ENCODE results near the gene UBE2G2.

Gene UBE2G2

DNA sequence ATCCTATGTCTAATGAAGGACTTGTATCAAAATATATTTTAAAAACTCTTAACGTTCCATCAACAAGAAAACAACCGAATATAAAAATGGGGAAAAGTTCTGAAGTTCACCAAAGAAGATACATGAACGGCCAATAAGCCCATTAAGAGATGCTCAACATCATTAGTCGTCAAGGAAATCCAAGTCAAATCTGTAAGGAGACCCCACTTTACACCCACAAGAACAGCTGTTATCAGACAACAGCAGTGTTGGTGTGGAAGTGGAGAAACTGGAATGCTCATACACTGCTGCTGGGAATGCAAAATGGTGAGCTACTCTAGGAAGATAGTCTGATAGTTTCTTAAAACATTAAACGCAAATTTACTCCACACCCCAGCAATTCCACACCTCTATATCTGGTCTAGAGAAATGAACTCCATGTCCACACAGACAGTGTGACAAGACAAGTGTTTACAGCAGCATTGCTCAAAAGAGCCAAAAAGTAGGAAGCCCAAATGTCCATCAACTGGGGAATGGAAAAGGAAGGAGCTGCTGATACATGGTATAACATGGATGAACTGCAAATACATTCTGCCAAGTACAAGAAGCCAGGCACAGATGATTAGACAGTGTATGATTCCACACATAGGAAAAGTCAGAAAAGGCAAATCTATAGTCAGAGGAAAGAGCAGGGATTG, 18.5 kb downstream of the UBE2G2 start:
- Histone ChIP-seq H3K27me3 (ENCODE audit: control insufficient read depth, insufficient read depth, low read length) (no peaks in the 10 kb centered on the region), H3K36me3 (ENCODE audit: control insufficient read depth, insufficient read depth, low read length) (peaks cover 59% of the 10 kb centered on the region), H3K9ac (ENCODE audit: low read depth, low read length) (no peak overlapping the region), H3K4me3 (ENCODE audit: low read depth, low read length) (no peak overlapping the region), H3K4me1 (ENCODE audit: control insufficient read depth, insufficient read depth, low read length) (no peaks in the 10 kb centered on the region), H3K9me3 (ENCODE audit: control insufficient read depth, insufficient read depth, low read length) (no peaks in the 10 kb centered on the region), H3K27ac (ENCODE audit: low read depth, low read length) (no peak overlapping the region)

GRCh38 chr21:44780767-44781459, 20.7 kb downstream of the UBE2G2 start:
- H3K27ac ChIP-seq (ENCODE audit: low read depth, low read length) = no peak overlapping the region
- no peak overlapping the region for H3K4me3 ChIP-seq (ENCODE audit: low read depth, low read length)
- no peak overlapping the region for H3K9ac ChIP-seq (ENCODE audit: low read depth, low read length)
- H3K4me1 ChIP-seq (ENCODE audit: control insufficient read depth, insufficient read depth, low read length) = no peaks in the 10 kb centered on the region
- H3K9me3 ChIP-seq (ENCODE audit: control insufficient read depth, insufficient read depth, low read length) = no peaks in the 10 kb centered on the region
- H3K27me3 ChIP-seq (ENCODE audit: control insufficient read depth, insufficient read depth, low read length) = no peaks in the 10 kb centered on the region
- H3K36me3 ChIP-seq (ENCODE audit: control insufficient read depth, insufficient read depth, low read length) = peaks cover 65% of the 10 kb centered on the region

- no peak overlapping the region for H3K9ac ChIP-seq (ENCODE audit: low read depth, low read length)
- H3K27ac ChIP-seq (ENCODE audit: low read depth, low read length) = no peak overlapping the region
- no peaks in the 10 kb centered on the region for H3K4me1 ChIP-seq (ENCODE audit: control insufficient read depth, insufficient read depth, low read length)
- H3K36me3 ChIP-seq (ENCODE audit: control insufficient read depth, insufficient read depth, low read length) = peaks cover 73% of the 10 kb centered on the region
- no peak overlapping the region for H3K4me3 ChIP-seq (ENCODE audit: low read depth, low read length)
- no peaks in the 10 kb centered on the region for H3K27me3 ChIP-seq (ENCODE audit: control insufficient read depth, insufficient read depth, low read length)
- no peaks in the 10 kb centered on the region for H3K9me3 ChIP-seq (ENCODE audit: control insufficient read depth, insufficient read depth, low read length)
Measured at GRCh38 chr21:44780137-44780502, 21.5 kb downstream of the UBE2G2 start.

DNA sequence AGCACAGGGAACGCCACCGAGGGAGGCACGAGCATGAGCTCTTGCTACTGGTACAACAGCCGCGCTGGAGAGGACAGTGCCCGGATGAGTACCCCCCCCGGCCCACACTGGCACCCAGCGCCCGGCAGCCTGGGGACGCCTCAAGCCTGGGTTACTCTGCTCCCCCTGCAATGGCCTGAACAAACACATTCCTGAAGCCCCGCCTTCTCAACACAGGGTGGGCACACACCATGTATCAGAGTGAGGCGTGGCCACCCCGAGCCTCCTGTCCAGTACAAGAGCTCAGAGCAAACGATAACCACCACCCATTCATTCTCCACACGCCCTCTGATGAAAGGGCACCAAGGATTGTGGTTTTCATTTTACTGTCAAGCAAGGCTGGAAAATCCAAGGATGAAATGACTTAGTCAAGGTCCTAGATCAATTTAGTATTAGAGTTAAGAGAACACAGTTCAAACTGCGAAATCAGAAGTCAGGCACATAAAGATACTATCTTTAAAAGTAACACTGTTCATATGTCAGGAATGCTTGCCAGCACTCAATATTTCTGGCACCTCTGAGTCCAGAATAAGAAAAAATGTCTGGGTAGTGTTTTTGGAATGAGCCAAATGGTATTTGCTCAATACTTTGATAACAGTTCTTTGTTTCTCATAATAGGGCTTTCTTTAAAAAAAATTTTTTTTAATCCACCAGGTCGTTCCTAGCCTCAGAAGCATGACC, 22.0 kb downstream of the UBE2G2 start:
- Histone ChIP-seq H3K4me3 (ENCODE audit: low read depth, low read length) (no peak overlapping the region), H3K4me1 (ENCODE audit: control insufficient read depth, insufficient read depth, low read length) (no peaks in the 10 kb centered on the region), H3K27me3 (ENCODE audit: control insufficient read depth, insufficient read depth, low read length) (no peaks in the 10 kb centered on the region), H3K9ac (ENCODE audit: low read depth, low read length) (no peak overlapping the region), H3K9me3 (ENCODE audit: control insufficient read depth, insufficient read depth, low read length) (no peaks in the 10 kb centered on the region), H3K27ac (ENCODE audit: low read depth, low read length) (no peak overlapping the region), H3K36me3 (ENCODE audit: control insufficient read depth, insufficient read depth, low read length) (peaks cover 75% of the 10 kb centered on the region)

DNA sequence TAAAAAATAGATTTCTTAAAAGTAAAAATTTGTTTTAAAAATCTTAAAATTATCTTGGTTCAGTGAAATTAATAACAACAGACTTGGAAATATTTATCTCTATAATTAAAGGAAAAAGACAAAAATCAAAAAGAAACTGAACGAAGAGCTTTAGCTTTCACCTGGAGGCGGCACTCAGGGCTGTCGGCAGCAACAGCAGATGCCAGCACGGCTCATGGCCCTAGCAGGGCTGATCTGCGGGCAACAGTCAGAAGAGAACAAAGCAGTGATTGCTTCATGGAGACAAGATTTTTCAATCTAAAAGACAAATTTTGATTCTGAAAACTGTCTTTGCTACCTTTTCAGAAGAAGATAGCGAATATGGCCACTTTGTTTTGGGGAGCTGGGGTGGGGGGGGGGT, 22.6 kb downstream of the UBE2G2 start:
- no peak overlapping the region for H3K27ac ChIP-seq (ENCODE audit: low read depth, low read length)
- H3K27me3 ChIP-seq (ENCODE audit: control insufficient read depth, insufficient read depth, low read length) = no peaks in the 10 kb centered on the region
- no peaks in the 10 kb centered on the region for H3K9me3 ChIP-seq (ENCODE audit: control insufficient read depth, insufficient read depth, low read length)
- peaks cover 75% of the 10 kb centered on the region for H3K36me3 ChIP-seq (ENCODE audit: control insufficient read depth, insufficient read depth, low read length)
- H3K9ac ChIP-seq (ENCODE audit: low read depth, low read length) = no peak overlapping the region
- no peaks in the 10 kb centered on the region for H3K4me1 ChIP-seq (ENCODE audit: control insufficient read depth, insufficient read depth, low read length)
- H3K4me3 ChIP-seq (ENCODE audit: low read depth, low read length) = no peak overlapping the region

DNA sequence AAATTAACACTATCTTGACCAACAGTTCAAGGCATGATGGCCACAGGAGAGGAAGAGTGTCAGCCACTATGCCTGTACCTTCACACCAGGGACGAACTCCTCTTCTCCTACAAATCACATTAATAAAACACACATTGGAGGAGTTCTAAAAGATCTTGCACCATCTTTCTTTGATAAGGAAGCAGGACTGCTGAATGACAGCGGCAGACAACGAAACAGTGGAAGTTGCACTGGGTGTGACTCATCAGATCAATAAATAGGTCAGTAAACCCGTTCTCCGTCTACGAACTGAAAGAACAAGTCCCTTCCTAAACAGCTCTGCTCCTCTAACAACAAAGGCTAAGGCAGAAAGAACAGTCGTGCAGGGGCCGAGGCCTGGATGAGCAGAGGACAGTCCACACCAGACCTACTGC, 23.1 kb downstream of the UBE2G2 start:
- Histone ChIP-seq H3K27me3 (ENCODE audit: control insufficient read depth, insufficient read depth, low read length) (no peaks in the 10 kb centered on the region), H3K4me3 (ENCODE audit: low read depth, low read length) (no peak overlapping the region), H3K36me3 (ENCODE audit: control insufficient read depth, insufficient read depth, low read length) (peaks cover 77% of the 10 kb centered on the region), H3K9ac (ENCODE audit: low read depth, low read length) (no peak overlapping the region), H3K9me3 (ENCODE audit: control insufficient read depth, insufficient read depth, low read length) (no peaks in the 10 kb centered on the region), H3K27ac (ENCODE audit: low read depth, low read length) (no peak overlapping the region), H3K4me1 (ENCODE audit: control insufficient read depth, insufficient read depth, low read length) (no peaks in the 10 kb centered on the region)

DNA sequence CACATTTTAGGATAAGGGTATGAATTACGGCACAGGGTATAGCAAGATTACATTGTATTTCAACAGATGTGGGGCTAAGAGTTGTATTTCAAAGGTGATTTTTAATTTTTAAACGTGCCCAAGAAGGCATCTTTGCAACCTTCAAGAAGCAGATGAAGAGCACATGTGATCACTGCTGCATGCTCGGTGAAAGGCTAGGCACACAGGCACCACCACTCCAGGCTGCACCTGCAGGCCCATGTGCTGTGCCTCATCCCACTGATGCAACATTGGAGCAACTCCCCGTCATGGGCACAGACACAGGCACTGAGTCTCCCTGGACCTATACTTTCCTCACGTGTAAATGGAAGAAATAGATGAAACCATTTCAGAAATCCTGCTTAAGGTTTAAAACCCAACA, 23.5 kb downstream of the UBE2G2 start:
- Histone ChIP-seq H3K9me3 (ENCODE audit: control insufficient read depth, insufficient read depth, low read length) (no peaks in the 10 kb centered on the region), H3K9ac (ENCODE audit: low read depth, low read length) (no peak overlapping the region), H3K27me3 (ENCODE audit: control insufficient read depth, insufficient read depth, low read length) (no peaks in the 10 kb centered on the region), H3K36me3 (ENCODE audit: control insufficient read depth, insufficient read depth, low read length) (peaks cover 77% of the 10 kb centered on the region), H3K27ac (ENCODE audit: low read depth, low read length) (no peak overlapping the region), H3K4me1 (ENCODE audit: control insufficient read depth, insufficient read depth, low read length) (no peaks in the 10 kb centered on the region), H3K4me3 (ENCODE audit: low read depth, low read length) (no peak overlapping the region)

DNA sequence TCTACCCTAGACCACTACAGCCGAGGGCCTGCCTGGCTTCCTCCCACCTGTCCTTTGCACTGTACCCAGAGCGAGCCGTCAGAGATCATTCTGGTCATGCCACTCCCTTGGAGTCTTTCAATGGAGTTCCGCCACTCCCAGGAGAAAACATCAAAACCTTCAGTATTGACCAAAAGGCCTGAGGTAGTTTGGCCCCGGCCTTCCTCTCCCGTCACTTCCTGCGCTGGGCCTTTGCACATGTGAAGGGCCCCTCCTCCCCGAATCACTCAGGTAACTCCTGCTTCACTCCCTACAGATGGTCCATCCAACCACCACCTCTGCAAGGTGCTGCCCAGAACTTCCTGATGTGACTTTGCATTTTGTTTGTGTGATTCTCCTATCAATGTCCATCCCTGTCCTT, 26.6 kb downstream of the UBE2G2 start:
- peaks cover 85% of the 10 kb centered on the region for H3K36me3 ChIP-seq (ENCODE audit: control insufficient read depth, insufficient read depth, low read length)
- no peaks in the 10 kb centered on the region for H3K27me3 ChIP-seq (ENCODE audit: control insufficient read depth, insufficient read depth, low read length)
- H3K4me1 ChIP-seq (ENCODE audit: control insufficient read depth, insufficient read depth, low read length) = no peaks in the 10 kb centered on the region

DNA sequence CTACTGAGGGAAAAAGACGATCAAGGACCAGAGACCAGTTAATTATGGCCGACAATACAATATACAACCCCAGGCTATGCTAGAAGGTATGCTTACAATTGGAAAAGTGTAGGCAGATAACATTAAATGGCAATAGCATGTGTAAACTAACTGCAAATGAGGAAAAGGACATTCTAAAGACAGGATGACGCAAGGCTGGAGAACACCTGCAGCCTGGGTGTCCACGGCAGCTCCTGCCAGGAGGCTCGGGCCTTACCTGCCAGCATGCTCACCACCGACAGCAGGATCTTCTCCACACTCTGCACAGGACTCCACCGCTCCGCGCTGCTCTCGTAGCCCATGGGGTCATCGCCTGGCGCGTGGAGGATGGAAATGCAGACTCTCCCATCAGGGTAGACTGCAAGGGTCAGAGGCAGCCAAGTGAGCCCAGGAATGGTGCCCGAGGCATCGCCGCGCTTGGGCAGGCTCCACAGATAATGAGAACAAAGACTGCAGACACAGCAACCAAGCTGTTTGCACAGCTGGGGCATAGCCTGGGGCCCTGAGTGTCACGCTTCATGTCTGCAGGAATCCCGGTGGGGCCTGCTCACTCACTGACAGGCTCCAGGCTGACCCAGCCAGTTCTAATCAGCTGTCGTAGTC, 28.2 kb downstream of the UBE2G2 start:
- H3K27me3 ChIP-seq (ENCODE audit: control insufficient read depth, insufficient read depth, low read length) = no peaks in the 10 kb centered on the region
- H3K9me3 ChIP-seq (ENCODE audit: control insufficient read depth, insufficient read depth, low read length) = no peaks in the 10 kb centered on the region
- no peak overlapping the region for H3K27ac ChIP-seq (ENCODE audit: low read depth, low read length)
- no peak overlapping the region for H3K4me3 ChIP-seq (ENCODE audit: low read depth, low read length)
- H3K4me1 ChIP-seq (ENCODE audit: control insufficient read depth, insufficient read depth, low read length) = peaks cover 6% of the 10 kb centered on the region; the same call in 1 of the 2 replicates
- H3K9ac ChIP-seq (ENCODE audit: low read depth, low read length) = no peak overlapping the region
- H3K36me3 ChIP-seq (ENCODE audit: control insufficient read depth, insufficient read depth, low read length) = peaks cover 87% of the 10 kb centered on the region

More for the DNA sequence above, 26.6 kb downstream of the UBE2G2 start:
- Histone ChIP-seq H3K27ac (ENCODE audit: low read depth, low read length) (no peak overlapping the region), H3K4me3 (ENCODE audit: low read depth, low read length) (no peak overlapping the region), H3K9me3 (ENCODE audit: control insufficient read depth, insufficient read depth, low read length) (no peaks in the 10 kb centered on the region), H3K9ac (ENCODE audit: low read depth, low read length) (no peak overlapping the region)

DNA sequence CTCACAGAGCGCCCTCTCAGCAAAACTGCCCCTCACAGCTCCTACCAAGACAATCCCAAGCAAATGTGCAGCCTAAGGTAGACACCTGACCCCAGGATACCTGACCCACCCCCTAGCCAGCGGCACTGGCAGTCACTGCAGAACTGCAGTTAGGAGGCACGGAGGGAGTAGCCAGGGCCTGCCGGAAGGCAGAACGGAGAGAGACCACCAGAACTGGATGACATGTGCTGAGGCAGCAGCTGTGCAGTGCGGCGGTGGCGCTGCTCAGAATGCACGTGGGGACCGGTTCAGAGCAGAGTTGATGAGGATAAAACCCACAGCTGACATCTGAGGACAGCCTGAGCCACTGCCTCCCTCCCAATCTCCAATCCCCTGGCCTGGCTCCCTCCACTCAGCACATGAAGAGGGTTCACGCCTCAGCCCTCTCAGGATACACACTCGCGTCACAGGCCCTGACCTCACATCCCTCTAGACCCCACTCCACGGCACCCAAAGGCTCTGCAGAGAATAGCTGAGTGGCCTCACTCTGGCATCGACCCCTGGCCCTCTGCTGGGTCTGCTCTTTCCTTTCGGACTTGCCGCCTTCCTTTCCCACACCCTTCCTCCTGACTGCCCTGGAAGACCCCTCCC, 29.6 kb downstream of the UBE2G2 start:
- peaks cover 74% of the 10 kb centered on the region for H3K36me3 ChIP-seq (ENCODE audit: control insufficient read depth, insufficient read depth, low read length)
- H3K27me3 ChIP-seq (ENCODE audit: control insufficient read depth, insufficient read depth, low read length) = no peaks in the 10 kb centered on the region
- H3K4me3 ChIP-seq (ENCODE audit: low read depth, low read length) = no peak overlapping the region
- H3K27ac ChIP-seq (ENCODE audit: low read depth, low read length) = no peak overlapping the region
- peaks cover 13% of the 10 kb centered on the region; the same call in 1 of the 2 replicates for H3K4me1 ChIP-seq (ENCODE audit: control insufficient read depth, insufficient read depth, low read length)
- H3K9ac ChIP-seq (ENCODE audit: low read depth, low read length) = no peak overlapping the region
- H3K9me3 ChIP-seq (ENCODE audit: control insufficient read depth, insufficient read depth, low read length) = no peaks in the 10 kb centered on the region

Data from HUES48 (cell line).